ENCODE measurements around the gene PIK3R3. TPM values are rescaled to one million over a fixed set of nuclear protein-coding genes. Genes with fewer than 3 reads are reported as not detected.

The PIK3R3 gene
- total RNA-seq, 1 experiment from 2014 or later, result 3.6 TPM

DNA sequence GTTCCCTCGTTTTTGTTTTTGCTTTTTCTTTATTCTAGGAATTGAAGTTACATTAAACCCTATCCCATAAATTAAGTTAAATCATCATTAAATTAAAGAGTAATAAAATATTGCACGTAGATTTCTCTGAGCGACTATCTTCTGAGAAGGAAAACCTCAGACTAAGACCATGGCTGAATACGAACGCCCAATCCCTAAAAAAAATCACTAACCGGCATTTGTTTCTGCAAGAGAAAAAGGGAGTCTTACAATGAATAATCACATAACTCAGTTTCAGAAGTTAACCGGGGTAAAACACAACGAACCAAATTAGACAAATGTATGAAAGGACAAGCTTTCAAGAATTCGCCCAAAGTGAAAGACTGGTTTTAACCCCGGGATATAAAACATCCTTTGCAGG lies 1.3 kb downstream of the PIK3R3 start:
- TF ChIP-seq, protein P1, sequence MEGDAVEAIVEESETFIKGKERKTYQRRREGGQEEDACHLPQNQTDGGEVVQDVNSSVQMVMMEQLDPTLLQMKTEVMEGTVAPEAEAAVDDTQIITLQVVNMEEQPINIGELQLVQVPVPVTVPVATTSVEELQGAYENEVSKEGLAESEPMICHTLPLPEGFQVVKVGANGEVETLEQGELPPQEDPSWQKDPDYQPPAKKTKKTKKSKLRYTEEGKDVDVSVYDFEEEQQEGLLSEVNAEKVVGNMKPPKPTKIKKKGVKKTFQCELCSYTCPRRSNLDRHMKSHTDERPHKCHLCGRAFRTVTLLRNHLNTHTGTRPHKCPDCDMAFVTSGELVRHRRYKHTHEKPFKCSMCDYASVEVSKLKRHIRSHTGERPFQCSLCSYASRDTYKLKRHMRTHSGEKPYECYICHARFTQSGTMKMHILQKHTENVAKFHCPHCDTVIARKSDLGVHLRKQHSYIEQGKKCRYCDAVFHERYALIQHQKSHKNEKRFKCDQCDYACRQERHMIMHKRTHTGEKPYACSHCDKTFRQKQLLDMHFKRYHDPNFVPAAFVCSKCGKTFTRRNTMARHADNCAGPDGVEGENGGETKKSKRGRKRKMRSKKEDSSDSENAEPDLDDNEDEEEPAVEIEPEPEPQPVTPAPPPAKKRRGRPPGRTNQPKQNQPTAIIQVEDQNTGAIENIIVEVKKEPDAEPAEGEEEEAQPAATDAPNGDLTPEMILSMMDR (IDR thresholded peaks at IDR 0.05; ENCODE audit: insufficient read depth in 1 of 2, low read depth in 1 of 2, low read length in 1 of 2, severe bottlenecking in 1 of 2, unreplicated experiment in 1 of 2), result no peak
- peak overlapping the region; percentile 100 for H3K4me3 Mint-ChIP-seq (ENCODE audit: unreplicated experiment)
- POLR2A ChIA-PET, result no interaction called here
- CTCF ChIA-PET, result interaction anchor here (1.8 kb wide), 1 partner anchor 92 kb away, joined by 4 read pairs; no protein-coding TSS in a partner anchor
- H3K4me1 ChIP-seq, result no peaks in the 10 kb centered on the region
- no peak for DNase-seq
- H3K36me3 Mint-ChIP-seq (ENCODE audit: insufficient read depth, unreplicated experiment), result peaks cover 14% of the 10 kb centered on the region
- H3K4me1 Mint-ChIP-seq (ENCODE audit: low read depth, unreplicated experiment), result no peaks in the 10 kb centered on the region
- H3K9me3 ChIP-seq, result no peaks in the 10 kb centered on the region
- no peaks in the 10 kb centered on the region for H3K36me3 ChIP-seq (ENCODE audit: control insufficient read depth, insufficient read depth, low read length)
- no TSS peak for BruUV-seq (replicated peaks)
- intact Hi-C loops (cut with micrococcal nuclease; ENCODE audit: unreplicated experiment), result no loop called here
- H3K9me3 Mint-ChIP-seq (ENCODE audit: unreplicated experiment), result no peaks in the 10 kb centered on the region
- H3K27ac Mint-ChIP-seq (ENCODE audit: unreplicated experiment), result no peak overlapping the region
- no peaks in the 10 kb centered on the region for H3K27me3 ChIP-seq (replicated peaks; ENCODE audit: control insufficient read depth, insufficient read depth, low read length)
- peak overlapping the region; percentile 66 for H3K4me3 ChIP-seq (ENCODE audit: low read depth, low read length)
- no peaks in the 10 kb centered on the region for H3K27me3 Mint-ChIP-seq (ENCODE audit: insufficient read depth, unreplicated experiment)

DNA sequence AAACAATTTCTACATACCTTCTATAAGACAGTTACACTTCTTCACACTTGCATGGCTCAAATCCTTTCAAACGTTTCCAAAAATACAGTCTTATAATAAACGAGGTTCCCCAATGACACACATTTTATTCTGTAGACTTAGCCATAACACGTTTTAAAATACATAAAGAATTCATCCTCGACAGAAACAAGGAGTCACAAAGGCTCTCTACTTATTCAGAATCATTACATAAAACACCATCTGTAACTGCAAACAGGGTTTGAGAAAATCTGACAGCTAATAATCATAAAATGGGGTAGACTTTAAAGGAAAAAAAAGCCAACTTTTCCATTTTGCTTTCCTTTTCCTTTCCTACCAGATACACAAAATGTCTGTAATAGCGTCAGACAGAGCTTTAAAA lies 1.8 kb downstream of the PIK3R3 start:
- H3K27ac Mint-ChIP-seq (ENCODE audit: unreplicated experiment), result no peak overlapping the region
- ChIA-PET POLR2A (no interaction called here), CTCF (no interaction called here)
- intact Hi-C loops (cut with micrococcal nuclease; ENCODE audit: unreplicated experiment), result no loop called here
- Histone ChIP-seq H3K4me3 (ENCODE audit: low read depth, low read length) (no peak overlapping the region; the same call in 1 of the 2 replicates), H3K36me3 (ENCODE audit: control insufficient read depth, insufficient read depth, low read length) (no peaks in the 10 kb centered on the region), H3K9me3 (no peaks in the 10 kb centered on the region), H3K27me3 (replicated peaks; ENCODE audit: control insufficient read depth, insufficient read depth, low read length) (no peaks in the 10 kb centered on the region), H3K4me1 (no peaks in the 10 kb centered on the region)
- TF ChIP-seq, protein P1 (IDR thresholded peaks at IDR 0.05; ENCODE audit: insufficient read depth in 1 of 2, low read depth in 1 of 2, low read length in 1 of 2, severe bottlenecking in 1 of 2, unreplicated experiment in 1 of 2), result no peak
- H3K9me3 Mint-ChIP-seq (ENCODE audit: unreplicated experiment), result no peaks in the 10 kb centered on the region
- DNase-seq, result no peak
- H3K4me3 Mint-ChIP-seq (ENCODE audit: unreplicated experiment), result peak overlapping the region; percentile 100
- BruUV-seq (replicated peaks), result no TSS peak
- no peaks in the 10 kb centered on the region for H3K27me3 Mint-ChIP-seq (ENCODE audit: insufficient read depth, unreplicated experiment)
- no peaks in the 10 kb centered on the region for H3K4me1 Mint-ChIP-seq (ENCODE audit: low read depth, unreplicated experiment)
- H3K36me3 Mint-ChIP-seq (ENCODE audit: insufficient read depth, unreplicated experiment), result peaks cover 14% of the 10 kb centered on the region

DNA sequence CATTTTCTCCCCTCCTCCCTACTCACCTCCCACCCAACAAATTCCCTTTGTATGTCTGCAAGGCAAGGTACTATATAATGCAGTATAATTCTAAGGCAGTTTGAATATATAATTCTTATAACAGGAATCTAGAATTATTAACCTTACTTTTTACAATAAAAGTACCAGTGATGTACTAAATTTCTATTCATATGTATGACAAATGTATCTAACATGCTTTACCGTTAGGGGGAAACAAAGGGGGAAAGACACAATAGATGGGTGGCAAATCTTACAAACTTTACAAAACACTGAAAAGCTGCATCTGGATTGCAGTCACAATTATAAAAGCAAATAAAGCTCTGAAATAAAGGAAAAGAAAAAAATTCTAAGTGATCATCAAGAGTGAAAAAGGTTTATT lies 2.3 kb downstream of the PIK3R3 start:
- DNase-seq, result no peak
- intact Hi-C loops (cut with micrococcal nuclease; ENCODE audit: unreplicated experiment), result no loop called here
- H3K27me3 Mint-ChIP-seq (ENCODE audit: insufficient read depth, unreplicated experiment), result no peaks in the 10 kb centered on the region
- H3K4me3 ChIP-seq (ENCODE audit: low read depth, low read length), result no peak overlapping the region
- no peaks in the 10 kb centered on the region for H3K4me1 Mint-ChIP-seq (ENCODE audit: low read depth, unreplicated experiment)
- ChIA-PET CTCF (no interaction called here), POLR2A (interaction anchor here (0.6 kb wide), 1 partner anchor 37 kb away, joined by 3 read pairs; no protein-coding TSS in a partner anchor)
- H3K4me1 ChIP-seq, result no peaks in the 10 kb centered on the region
- BruUV-seq (replicated peaks), result no TSS peak
- H3K36me3 ChIP-seq (ENCODE audit: control insufficient read depth, insufficient read depth, low read length), result no peaks in the 10 kb centered on the region
- H3K9me3 ChIP-seq, result no peaks in the 10 kb centered on the region
- H3K36me3 Mint-ChIP-seq (ENCODE audit: insufficient read depth, unreplicated experiment), result peaks cover 14% of the 10 kb centered on the region
- no peak overlapping the region for H3K27ac Mint-ChIP-seq (ENCODE audit: unreplicated experiment)
- TF ChIP-seq, protein P1 (IDR thresholded peaks at IDR 0.05; ENCODE audit: insufficient read depth in 1 of 2, low read depth in 1 of 2, low read length in 1 of 2, severe bottlenecking in 1 of 2, unreplicated experiment in 1 of 2), result no peak
- no peaks in the 10 kb centered on the region for H3K9me3 Mint-ChIP-seq (ENCODE audit: unreplicated experiment)
- H3K27me3 ChIP-seq (replicated peaks; ENCODE audit: control insufficient read depth, insufficient read depth, low read length), result no peaks in the 10 kb centered on the region
- peak overlapping the region; percentile 100 for H3K4me3 Mint-ChIP-seq (ENCODE audit: unreplicated experiment)
